GM21528 (cell line): Measurements from ENCODE around the gene OSGEP.

ENCODE experiments used
- ATAC-seq: cut with Tn5 transposase; IDR thresholded peaks from one replicate; pipeline ENCODE4 v1.9.1; 2021; ENCODE audit warnings: mild to moderate bottlenecking, moderate library complexity; ENCODE audit not compliant: unreplicated experiment, low FRiP score

The OSGEP gene

GRCh38 chr14:20454516-20455354 is at the start of gene OSGEP, which contains the start of gene APEX1:
OSGEP (minus strand) TSS chr14:20454812; CDS start chr14:20454683, 129 bp downstream.
APEX1 (plus strand) TSS chr14:20455226; CDS start chr14:20455646, 420 bp downstream.
- peak; percentile 86 for ATAC-seq

GRCh38 chr14:20503898-20504297 is 49.3 kb upstream of the OSGEP start:
- ATAC-seq = no peak

GRCh38 chr14:20501346-20501745 is 46.7 kb upstream of the OSGEP start:
- ATAC-seq = no peak

GRCh38 chr14:20499881-20500280 is 45.3 kb upstream of the OSGEP start:
- ATAC-seq = no peak

GRCh38 chr14:20499108-20499507 is 44.5 kb upstream of the OSGEP start:
- no peak for ATAC-seq

- ATAC-seq = no peak
Measured at GRCh38 chr14:20498622-20499021, 44.0 kb upstream of the OSGEP start.

- no peak for ATAC-seq
Measured at GRCh38 chr14:20494935-20495766, 40.5 kb upstream of the OSGEP start.

- ATAC-seq = no peak
Measured at GRCh38 chr14:20493634-20494033, 39.0 kb upstream of the OSGEP start.

- ATAC-seq = no peak
Measured at GRCh38 chr14:20492486-20492885, 37.9 kb upstream of the OSGEP start.

- ATAC-seq = no peak
Measured at GRCh38 chr14:20490563-20490962, 36.0 kb upstream of the OSGEP start.

GRCh38 chr14:20489093-20489994 is 34.7 kb upstream of the OSGEP start:
- ATAC-seq = peak; percentile 57

GRCh38 chr14:20487396-20487725 is 32.7 kb upstream of the OSGEP start:
- ATAC-seq = no peak

- ATAC-seq = no peak
Measured at GRCh38 chr14:20486684-20487395, 32.2 kb upstream of the OSGEP start.

- ATAC-seq = no peak
Measured at GRCh38 chr14:20485900-20486299, 31.3 kb upstream of the OSGEP start.

- ATAC-seq = no peak
Measured at GRCh38 chr14:20482382-20482781, 27.8 kb upstream of the OSGEP start.

GRCh38 chr14:20478894-20479293 is 24.3 kb upstream of the OSGEP start:
- ATAC-seq = no peak

- no peak for ATAC-seq
Measured at GRCh38 chr14:20477211-20477876, 22.7 kb upstream of the OSGEP start.

- no peak for ATAC-seq
Measured at GRCh38 chr14:20476776-20477175, 22.2 kb upstream of the OSGEP start.

GRCh38 chr14:20472536-20473169 is 18.0 kb upstream of the OSGEP start:
- ATAC-seq = no peak
